H7 (cell line): Measurements from ENCODE around the gene CEP55. TPM values are rescaled to one million over a fixed set of nuclear protein-coding genes. Genes with fewer than 3 reads are reported as not detected.
"Not testable (repeated sequence)": the region's sequence is repeated elsewhere in the genome, so short reads cannot be mapped to it uniquely, and the experiment has no call there.

Source experiments
- DNase-seq: peaks from one replicate; pipeline ENCODE4 v3.0.0; 2012
- H3K27me3 ChIP-seq: 2 replicates; pipeline ENCODE4 v1.6.0; 2011; ENCODE audit warnings: mild to moderate bottlenecking, low read length; ENCODE audit not compliant: control insufficient read depth, insufficient read depth
- H3K36me3 ChIP-seq: replicated peaks from 2 replicates; pipeline ENCODE4 v1.5.1; 2011; ENCODE audit warnings: low read length; ENCODE audit not compliant: control insufficient read depth, insufficient read depth
- H3K4me3 ChIP-seq: 2 replicates; pipeline ENCODE4 v1.5.1; 2011; ENCODE audit warnings: low read depth, mild to moderate bottlenecking, control low read depth, low read length, moderate library complexity; ENCODE audit not compliant: insufficient read depth
- total RNA-seq: library from RNA; depleted of rRNA; stranded (reverse); fragments of >200 nt; shearing (Covaris generic); gene quantifications from 2 replicates; pipeline ENCODE4 v1.2.3, GENCODE V29; 2014

The CEP55 gene
- total RNA-seq, 1 experiment from 2014 or later: 41.8 TPM

GRCh38 chr10:93463723-93464476 lies 32.5 kb upstream of the CEP55 start:
- Histone ChIP-seq H3K36me3 (no peaks in the 10 kb centered on the region), H3K4me3 (no peak overlapping the region), H3K27me3 (no peaks in the 10 kb centered on the region)
- no peak for DNase-seq

DNA sequence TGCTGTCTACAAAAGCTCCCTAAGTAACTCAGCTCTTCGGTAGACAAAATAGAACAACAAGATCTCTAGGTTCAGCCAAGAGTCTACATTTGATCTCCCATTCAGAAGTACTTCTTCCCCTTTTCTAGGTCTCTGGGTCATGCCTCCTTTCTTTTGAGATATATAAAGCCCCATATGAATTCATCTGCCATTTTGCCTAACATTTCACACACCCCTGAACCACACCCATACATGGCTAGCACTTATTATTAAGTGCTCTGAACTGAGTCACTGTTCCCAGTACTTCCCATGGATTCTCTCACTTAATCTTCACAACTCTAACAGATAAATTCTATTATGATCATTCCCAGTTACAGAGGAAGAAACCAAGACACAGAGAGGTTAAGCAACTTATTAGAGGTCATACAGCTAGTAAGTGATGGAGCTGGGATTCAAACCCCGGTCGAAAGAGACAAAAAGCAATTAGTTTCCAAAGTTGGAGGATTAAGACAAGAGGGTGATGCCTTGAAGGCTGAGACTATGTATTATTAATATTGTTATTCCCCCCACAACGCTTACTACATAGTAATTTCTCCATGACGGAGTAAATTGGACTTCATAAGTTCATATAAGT lies 31.5 kb upstream of the CEP55 start:
- Histone ChIP-seq H3K4me3 (no peak overlapping the region), H3K36me3 (no peaks in the 10 kb centered on the region), H3K27me3 (no peaks in the 10 kb centered on the region)
- DNase-seq: no peak

GRCh38 chr10:93465806-93466675 lies 30.4 kb upstream of the CEP55 start:
- Histone ChIP-seq H3K36me3 (no peaks in the 10 kb centered on the region), H3K27me3 (no peaks in the 10 kb centered on the region), H3K4me3 (no peak overlapping the region)
- DNase-seq: no peak

DNA sequence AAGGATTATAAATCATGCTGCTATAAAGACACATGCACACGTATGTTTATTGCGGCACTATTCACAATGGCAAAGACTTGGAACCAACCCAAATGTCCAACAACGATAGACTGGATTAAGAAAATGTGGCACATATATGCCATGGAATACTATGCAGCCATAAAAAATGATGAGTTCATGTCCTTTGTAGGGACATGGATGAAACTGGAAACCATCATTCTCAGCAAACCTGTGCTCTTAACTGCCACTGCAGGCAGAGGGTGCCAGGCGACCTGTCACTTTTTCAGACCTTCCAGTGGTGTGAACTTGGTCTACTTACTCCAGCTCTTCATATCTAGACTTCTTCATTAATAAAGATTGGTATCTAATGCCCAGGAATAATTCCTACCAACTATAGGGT lies 28.8 kb upstream of the CEP55 start:
- not testable (repeated sequence) for H3K27me3 ChIP-seq, DNase-seq, H3K4me3 ChIP-seq, H3K36me3 ChIP-seq

DNA sequence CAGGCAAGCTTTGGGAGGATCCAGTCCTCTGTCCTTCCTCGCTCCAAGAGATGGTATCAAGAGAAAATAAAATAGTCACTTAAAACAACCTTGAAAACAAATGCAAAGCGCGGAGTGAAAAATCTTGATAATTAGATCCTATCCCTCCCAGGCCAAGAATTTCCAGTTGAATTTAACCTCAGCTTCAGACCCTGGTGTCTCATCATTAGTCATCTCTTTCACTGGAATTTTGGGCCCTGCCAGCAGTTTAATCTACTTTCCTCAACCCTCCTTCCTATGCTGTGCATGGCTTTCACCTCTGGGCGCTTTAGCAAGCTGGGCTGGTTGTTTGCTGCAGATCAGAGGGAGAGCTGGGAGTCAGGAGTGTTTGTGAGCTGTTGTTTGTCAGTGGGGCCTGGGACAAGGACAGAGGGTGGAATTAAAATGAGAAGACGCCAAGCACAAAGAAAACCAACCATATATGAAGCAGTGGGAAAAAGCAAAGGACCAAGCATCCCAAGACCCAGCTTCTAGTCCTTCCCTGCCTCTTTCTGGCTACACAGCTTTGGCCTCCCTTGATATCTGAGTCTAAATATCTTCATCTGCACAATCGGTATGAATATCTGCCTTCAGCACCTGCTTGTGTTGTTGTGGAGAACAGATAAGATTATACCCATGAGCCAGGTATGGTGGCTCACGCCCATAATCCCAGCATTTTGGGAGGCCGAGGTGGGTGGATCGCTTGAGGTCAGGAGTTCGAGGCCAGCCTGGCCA lies 27.8 kb upstream of the CEP55 start:
- no peak for DNase-seq
- Histone ChIP-seq H3K27me3 (no peaks in the 10 kb centered on the region), H3K4me3 (no peak overlapping the region), H3K36me3 (no peaks in the 10 kb centered on the region)

DNA sequence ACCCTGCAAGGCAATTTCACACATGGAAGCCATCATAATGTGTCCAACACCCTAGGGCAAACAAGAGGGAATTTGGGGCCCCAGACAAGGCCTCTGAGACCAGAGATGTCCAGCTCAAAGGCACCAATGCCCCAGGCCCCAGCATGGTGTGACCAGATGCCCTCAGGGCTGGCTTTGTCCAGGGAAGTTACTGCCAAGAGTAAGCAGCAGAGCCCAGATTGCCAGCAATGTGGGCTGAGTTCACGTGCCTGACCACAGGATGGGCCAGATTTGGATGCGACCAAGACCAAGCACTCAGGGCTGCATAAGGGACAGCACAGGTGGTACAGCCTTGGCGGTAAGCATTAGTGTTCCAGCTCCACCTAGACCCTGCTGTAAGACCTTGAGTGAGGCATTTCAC lies 27.0 kb upstream of the CEP55 start:
- no peak for DNase-seq
- no peak overlapping the region for H3K4me3 ChIP-seq
- no peaks in the 10 kb centered on the region for H3K36me3 ChIP-seq
- H3K27me3 ChIP-seq: no peaks in the 10 kb centered on the region

DNA sequence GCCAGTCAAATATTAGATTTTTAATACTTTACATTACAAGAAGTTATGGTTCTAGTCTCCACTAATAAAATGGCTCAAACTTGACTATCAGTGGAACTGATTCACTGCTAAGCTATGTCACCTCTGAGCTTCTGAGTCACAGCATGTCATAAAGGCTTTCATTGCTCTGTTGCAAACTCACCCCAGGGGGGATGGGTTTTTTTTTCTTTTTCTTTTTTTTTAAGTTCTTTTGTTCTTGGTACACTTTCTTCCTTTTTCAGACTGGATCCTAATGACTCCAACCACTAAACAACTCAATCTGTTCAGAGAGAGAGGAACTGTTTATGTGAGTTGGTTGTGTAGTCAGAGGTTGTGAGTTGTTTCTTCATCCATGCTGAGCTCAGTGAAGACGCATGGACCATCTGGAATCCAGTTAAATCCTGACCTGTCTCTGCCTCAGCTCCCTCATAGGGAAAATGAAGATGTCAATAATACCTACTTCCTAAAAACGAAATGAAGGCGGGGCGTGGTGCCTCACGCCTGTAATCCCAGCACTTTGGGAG lies 25.2 kb upstream of the CEP55 start:
- H3K4me3 ChIP-seq: no peak overlapping the region
- DNase-seq: no peak
- H3K27me3 ChIP-seq: no peaks in the 10 kb centered on the region
- no peaks in the 10 kb centered on the region for H3K36me3 ChIP-seq

DNA sequence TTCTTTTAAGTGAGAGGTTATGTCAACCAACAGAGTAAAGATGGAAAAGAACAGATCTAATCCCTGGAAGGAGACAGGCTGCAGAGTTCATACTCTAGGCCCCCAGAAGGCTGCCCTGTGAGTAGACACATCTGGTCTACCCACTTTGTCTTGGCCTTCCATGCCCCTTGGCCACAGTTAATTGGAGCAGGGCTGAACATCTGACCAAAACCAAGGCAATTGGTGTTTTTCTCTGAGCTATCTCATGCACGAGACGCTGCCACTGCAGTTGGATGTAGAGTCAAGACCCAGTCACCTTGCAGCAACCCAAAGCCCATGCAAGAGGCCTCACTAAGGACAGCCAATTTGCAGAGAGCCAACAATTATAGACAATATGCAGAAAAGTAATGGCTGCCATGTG lies 23.3 kb upstream of the CEP55 start:
- Histone ChIP-seq H3K27me3 (no peaks in the 10 kb centered on the region), H3K36me3 (no peaks in the 10 kb centered on the region), H3K4me3 (no peak overlapping the region)
- DNase-seq: no peak

DNA sequence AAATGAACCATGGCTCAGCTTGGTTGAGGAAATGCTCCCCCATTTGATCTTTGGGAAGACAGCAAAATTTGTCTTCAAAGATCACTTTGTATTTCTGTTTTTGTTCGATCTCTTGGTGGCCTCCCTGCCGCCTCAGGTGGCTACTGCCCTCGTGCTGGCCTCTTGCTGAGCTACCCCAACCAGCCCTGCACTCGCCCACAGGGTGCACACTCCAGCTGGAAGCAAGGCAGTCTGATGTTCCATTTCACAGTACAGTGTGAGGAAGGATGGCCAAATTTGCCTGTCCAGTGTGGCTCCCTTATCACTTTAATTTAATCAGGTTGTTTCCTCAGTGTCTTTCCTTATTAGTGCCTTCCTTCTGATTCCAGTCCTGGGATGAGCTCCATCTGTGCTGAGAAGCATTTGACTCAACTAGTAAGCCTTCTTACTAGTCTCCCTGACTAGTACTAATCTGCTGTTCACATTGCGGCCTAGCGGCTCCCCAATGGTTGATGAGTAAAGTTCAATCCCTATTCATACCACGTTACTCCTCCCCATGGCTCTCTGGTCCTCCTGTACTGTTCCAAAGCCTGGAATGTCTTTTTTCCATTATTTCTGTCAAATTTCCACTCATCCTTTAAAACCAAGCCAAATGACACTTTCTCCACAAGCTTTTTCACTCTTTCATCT lies 22.5 kb upstream of the CEP55 start:
- no peaks in the 10 kb centered on the region for H3K27me3 ChIP-seq

DNA sequence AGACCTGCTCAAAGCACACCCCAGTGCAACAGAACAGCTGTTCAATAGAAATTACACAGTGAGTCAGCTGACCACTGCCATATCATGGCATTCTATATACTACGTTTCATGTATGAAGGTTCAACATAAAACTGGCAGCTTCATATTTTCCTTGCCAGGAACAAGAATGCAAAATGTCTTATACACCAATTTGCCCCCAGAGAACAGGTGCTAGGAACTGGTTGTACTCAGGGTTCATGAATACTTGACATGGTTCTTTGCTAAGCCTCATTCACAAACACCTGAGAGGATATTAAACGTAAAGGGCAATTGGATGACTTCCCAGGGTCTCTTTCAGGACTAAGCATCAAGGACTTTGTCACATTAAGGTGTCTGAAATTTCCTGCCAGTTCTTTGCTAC lies 21.2 kb upstream of the CEP55 start:
- Histone ChIP-seq H3K36me3 (no peaks in the 10 kb centered on the region), H3K27me3 (no peaks in the 10 kb centered on the region), H3K4me3 (no peak overlapping the region)
- no peak for DNase-seq

More for the DNA sequence above, 22.5 kb upstream of the CEP55 start:
- Histone ChIP-seq H3K36me3 (no peaks in the 10 kb centered on the region), H3K4me3 (no peak overlapping the region)
- DNase-seq: no peak

DNA sequence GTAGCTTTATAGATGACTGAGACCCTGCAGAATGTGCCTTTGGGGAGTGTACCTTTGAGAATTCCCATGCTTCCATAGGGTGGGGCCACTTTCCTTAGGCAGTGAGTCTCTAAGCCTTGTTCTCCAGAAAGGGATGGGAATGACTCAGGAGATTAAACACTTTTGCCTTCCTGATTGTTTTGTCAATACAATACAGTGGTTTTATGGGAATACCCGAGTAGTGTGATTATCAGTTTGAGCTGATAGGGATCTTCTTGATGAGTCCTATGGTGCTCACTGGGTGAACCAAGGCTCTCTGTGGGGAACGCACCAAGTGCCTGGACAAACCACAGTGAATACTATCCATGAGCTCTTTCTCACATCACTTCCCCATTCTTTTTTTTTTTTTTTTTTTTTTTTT lies 20.5 kb upstream of the CEP55 start:
- Histone ChIP-seq H3K36me3 (no peaks in the 10 kb centered on the region), H3K4me3 (no peak overlapping the region), H3K27me3 (no peaks in the 10 kb centered on the region)
- no peak for DNase-seq

DNA sequence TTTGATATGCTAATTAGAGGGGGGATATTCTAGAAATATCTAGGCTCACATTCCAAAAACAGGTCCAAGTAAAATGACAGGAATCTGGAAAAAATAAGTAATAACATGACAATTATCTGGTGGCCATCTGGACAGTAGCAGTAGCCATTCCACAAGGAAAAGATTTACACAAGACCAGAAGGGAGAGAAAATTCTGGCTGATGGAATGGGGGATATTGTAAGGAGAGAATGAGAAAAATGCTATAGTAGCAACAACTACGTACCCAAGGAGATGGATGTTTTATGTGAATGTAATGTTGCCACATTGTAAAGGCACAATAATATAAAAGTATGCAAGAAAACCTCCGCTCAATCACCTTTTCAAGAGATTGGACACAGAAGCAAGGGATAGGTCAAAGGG lies 19.7 kb upstream of the CEP55 start:
- Histone ChIP-seq H3K36me3 (no peaks in the 10 kb centered on the region), H3K4me3 (no peak overlapping the region), H3K27me3 (no peaks in the 10 kb centered on the region)
- no peak for DNase-seq

- DNase-seq: no peak
- H3K36me3 ChIP-seq: no peaks in the 10 kb centered on the region
- H3K27me3 ChIP-seq: no peaks in the 10 kb centered on the region
- no peak overlapping the region for H3K4me3 ChIP-seq
These were observed 17.5 kb upstream of the CEP55 start for GRCh38 chr10:93478873-93479272.
